ENCODE data around the gene PRKCA.

PRKCA gene

GRCh38 chr17:66496306-66496705 lies 193.9 kb downstream of the PRKCA start:
- DNase-seq, result no peak

GRCh38 chr17:66498580-66498979 lies 196.2 kb downstream of the PRKCA start:
- no peak for DNase-seq

GRCh38 chr17:66506641-66507040 lies 204.2 kb downstream of the PRKCA start:
- no peak for DNase-seq

GRCh38 chr17:66507103-66507923 lies 204.9 kb downstream of the PRKCA start:
- DNase-seq, result no peak

GRCh38 chr17:66507982-66508760 lies 205.8 kb downstream of the PRKCA start:
- DNase-seq, result no peak

- no peak for DNase-seq
Observed at GRCh38 chr17:66508896-66509844, 206.8 kb downstream of the PRKCA start.

- no peak for DNase-seq
Observed at GRCh38 chr17:66509926-66510325, 207.5 kb downstream of the PRKCA start.

GRCh38 chr17:66511135-66511534 lies 208.7 kb downstream of the PRKCA start:
- no peak for DNase-seq

- DNase-seq, result no peak
Observed at GRCh38 chr17:66514227-66514806, 211.9 kb downstream of the PRKCA start.

GRCh38 chr17:66515974-66516373 lies 213.6 kb downstream of the PRKCA start:
- no peak for DNase-seq

GRCh38 chr17:66517336-66518009 lies 215.1 kb downstream of the PRKCA start:
- DNase-seq, result no peak

- no peak for DNase-seq
Observed at GRCh38 chr17:66518108-66518507, 215.7 kb downstream of the PRKCA start.

GRCh38 chr17:66518677-66519076 lies 216.3 kb downstream of the PRKCA start:
- DNase-seq, result no peak

GRCh38 chr17:66519154-66519553 lies 216.7 kb downstream of the PRKCA start:
- DNase-seq, result no peak

GRCh38 chr17:66520999-66521398 lies 218.6 kb downstream of the PRKCA start:
- DNase-seq, result no peak

GRCh38 chr17:66522591-66523272 lies 220.3 kb downstream of the PRKCA start:
- DNase-seq, result no peak

GRCh38 chr17:66523378-66524200 lies 221.2 kb downstream of the PRKCA start:
- DNase-seq, result no peak

- no peak for DNase-seq
Observed at GRCh38 chr17:66524877-66525276, 222.5 kb downstream of the PRKCA start.

GRCh38 chr17:66525338-66525737 lies 222.9 kb downstream of the PRKCA start:
- no peak for DNase-seq

GRCh38 chr17:66526827-66527226 lies 224.4 kb downstream of the PRKCA start:
- DNase-seq, result no peak

GRCh38 chr17:66527335-66527734 lies 224.9 kb downstream of the PRKCA start:
- DNase-seq, result no peak
